H1 (cell line): Measurements from ENCODE around the gene RBM26. TPM values are rescaled to one million over a fixed set of nuclear protein-coding genes. Genes with fewer than 3 reads are reported as not detected.

Experiments used
- CTCF ChIA-PET: fragments of 300-600 bp; sonication (Branson Sonifier 250); formaldehyde crosslinking; loops from one replicate; lab custom pipeline; 2021; ENCODE audit not compliant: partially characterized antibody; lab: Charles Lee
- POLR2A ChIA-PET: fragments of 300-600 bp; sonication (Branson Sonifier 250); formaldehyde crosslinking; loops from one replicate; lab custom pipeline; 2021; ENCODE audit warnings: inconsistent platforms; ENCODE audit not compliant: partially characterized antibody; lab: Charles Lee
- DNase-seq, 2 experiments: peaks; one replicate each; pipeline versions ENCODE4 v3.0.0 to v3.0.0-alpha.2; 2010 to 2022; ENCODE audit warnings: low spot score in 2 of 2, low read depth in 1 of 2, mixed read lengths in 1 of 2
- FAIRE-seq: peaks from 2 replicates; lab custom pipeline; 2011; peaks lifted over from hg19 to GRCh38; lab: Jason Lieb, UNC
- H2AFZ ChIP-seq: 2 replicates; pipeline ENCODE4 v1.8.1; 2012; ENCODE audit warnings: low read length, inconsistent platforms
- H2AK5ac ChIP-seq: 2 replicates; pipeline ENCODE4 v1.6.1; 2013; ENCODE audit warnings: low read depth, low read length
- H2BK120ac ChIP-seq: replicated peaks from 2 replicates; pipeline ENCODE3; 2013; ENCODE audit warnings: low read depth, low read length, inconsistent platforms
- H2BK12ac ChIP-seq: 2 replicates; pipeline ENCODE4 v1.6.1; 2013; ENCODE audit warnings: low read depth, low read length
- H2BK15ac ChIP-seq: 2 replicates; pipeline ENCODE4 v1.6.1; 2013; ENCODE audit warnings: low read length
- H2BK20ac ChIP-seq: 2 replicates; pipeline ENCODE4 v1.6.1; 2013; ENCODE audit warnings: low read length
- H2BK5ac ChIP-seq: 2 replicates; pipeline ENCODE4 v1.6.1; 2013; ENCODE audit warnings: low read depth, low read length
- H3K14ac ChIP-seq: 2 replicates; pipeline ENCODE4 v1.6.1; 2013; ENCODE audit warnings: inconsistent platforms; ENCODE audit not compliant: insufficient read length
- H3K18ac ChIP-seq: 2 replicates; pipeline ENCODE4 v1.6.1; 2013; ENCODE audit warnings: low read length; ENCODE audit errors: extremely low read depth
- H3K23ac ChIP-seq: 2 replicates; pipeline ENCODE4 v1.6.1; 2013; ENCODE audit warnings: inconsistent platforms; ENCODE audit not compliant: insufficient read length
- H3K23me2 ChIP-seq: 2 replicates; pipeline ENCODE4 v1.6.1; 2013; ENCODE audit warnings: low read depth, low read length
- H3K27ac ChIP-seq: 2 replicates; pipeline ENCODE4 v1.6.1; 2011; ENCODE audit warnings: low read depth, low read length, inconsistent platforms
- H3K27me3 ChIP-seq, 4 experiments: replicated peaks in 1 of 4; 1 replicate in 1 of 4; 2 replicates in 3 of 4; pipeline versions ENCODE4 v1.6.1 to v1.8.1; 2011 to 2013; ENCODE audit warnings: low read length in 3 of 4, mild to moderate bottlenecking in 3 of 4, inconsistent platforms in 2 of 4, mixed read lengths in 2 of 4, moderate library complexity in 1 of 4; ENCODE audit not compliant: control insufficient read depth in 3 of 4, insufficient read depth in 3 of 4; ENCODE audit errors: extremely low read depth in 1 of 4
- H3K36me3 ChIP-seq, 4 experiments: 2 replicates each; pipeline versions ENCODE4 v1.6.1 to v1.8.1; 2011 to 2013; ENCODE audit warnings: mild to moderate bottlenecking in 4 of 4, low read length in 3 of 4, moderate library complexity in 2 of 4, control low read depth in 1 of 4, inconsistent platforms in 1 of 4; ENCODE audit not compliant: insufficient read depth in 4 of 4, control insufficient read depth in 2 of 4
- H3K4ac ChIP-seq: replicated peaks from 2 replicates; pipeline ENCODE3; 2013; ENCODE audit warnings: low read length, low read depth, mixed read lengths, inconsistent platforms; ENCODE audit not compliant: insufficient read length
- H3K4me1 ChIP-seq, 4 experiments: replicated peaks in 1 of 4; 1 replicate in 1 of 4; 2 replicates in 3 of 4; pipeline versions ENCODE4 v1.6.1 to v1.8.1; 2011 to 2013; ENCODE audit warnings: low read length in 3 of 4, inconsistent platforms in 2 of 4, mixed read lengths in 1 of 4; ENCODE audit not compliant: insufficient read depth in 4 of 4, control insufficient read depth in 3 of 4
- H3K4me2 ChIP-seq, 2 experiments: 2 replicates each; pipeline versions ENCODE4 v1.6.1 to v1.8.1; 2011 to 2013; ENCODE audit warnings: low read depth in 2 of 2, low read length in 2 of 2, control low read depth in 1 of 2, inconsistent platforms in 1 of 2, mild to moderate bottlenecking in 1 of 2; ENCODE audit not compliant: insufficient read depth in 1 of 2
- H3K4me3 ChIP-seq, 4 experiments: fragments of 200-600, 300-600 bp in 1 of 4; sonication (generic), shearing (Covaris generic), sonication (Bioruptor Twin) in 1 of 4; 2 replicates each; pipeline versions ENCODE4 v1.5.1 to v1.8.1; 2011 to 2016; ENCODE audit warnings: low read length in 4 of 4, low read depth in 3 of 4, control low read depth in 2 of 4, inconsistent platforms in 2 of 4, mild to moderate bottlenecking in 2 of 4, mixed read lengths in 1 of 4, moderate library complexity in 1 of 4; ENCODE audit not compliant: insufficient read depth in 2 of 4; ENCODE audit errors: extremely low read depth in 1 of 4
- H3K56ac ChIP-seq: replicated peaks from 2 replicates; pipeline ENCODE3; 2013; ENCODE audit warnings: low read depth, mild to moderate bottlenecking, mixed read lengths, low read length, inconsistent platforms; ENCODE audit not compliant: insufficient read length
- H3K79me1 ChIP-seq: 2 replicates; pipeline ENCODE4 v1.6.1; 2013; ENCODE audit warnings: low read depth, low read length, control low read depth
- H3K79me2 ChIP-seq, 2 experiments: 2 replicates each; pipeline versions ENCODE4 v1.6.1 to v1.8.1; 2012 to 2013; ENCODE audit warnings: low read length in 2 of 2, mild to moderate bottlenecking in 2 of 2, inconsistent platforms in 1 of 2; ENCODE audit not compliant: insufficient read depth in 2 of 2, control insufficient read depth in 1 of 2
- H3K9ac ChIP-seq, 4 experiments: replicated peaks in 1 of 4; 1 replicate in 1 of 4; 2 replicates in 3 of 4; pipeline versions ENCODE4 v1.6.1 to v1.8.1; 2011 to 2013; ENCODE audit warnings: low read depth in 3 of 4, low read length in 3 of 4, control low read depth in 2 of 4, mild to moderate bottlenecking in 2 of 4, moderate library complexity in 2 of 4, inconsistent platforms in 1 of 4; ENCODE audit errors: extremely low read depth in 1 of 4
- H3K9me3 ChIP-seq, 2 experiments: 2 replicates each; pipeline versions ENCODE4 v1.6.1 to v1.8.1; 2012 to 2013; ENCODE audit warnings: mild to moderate bottlenecking in 2 of 2, moderate library complexity in 2 of 2, control low read depth in 1 of 2, inconsistent platforms in 1 of 2, low read depth in 1 of 2, low read length in 1 of 2, mixed read lengths in 1 of 2; ENCODE audit not compliant: insufficient read depth in 2 of 2
- H4K20me1 ChIP-seq, 2 experiments: replicated peaks in 1 of 2; 2 replicates each; pipeline versions ENCODE3 to v1.8.1; 2011 to 2013; ENCODE audit warnings: inconsistent platforms in 2 of 2, low read length in 2 of 2, mild to moderate bottlenecking in 1 of 2; ENCODE audit not compliant: insufficient read depth in 2 of 2, control insufficient read depth in 1 of 2
- H4K5ac ChIP-seq: 2 replicates; pipeline ENCODE4 v1.6.1; 2013; ENCODE audit warnings: low read length, low read depth, mixed read lengths, inconsistent platforms; ENCODE audit not compliant: insufficient read length
- H4K8ac ChIP-seq: 2 replicates; pipeline ENCODE4 v1.8.0; 2013; ENCODE audit warnings: mild to moderate bottlenecking, moderate library complexity, low read length, inconsistent platforms; ENCODE audit not compliant: insufficient read depth; ENCODE audit errors: extremely low read depth
- H4K91ac ChIP-seq: replicated peaks from 2 replicates; pipeline ENCODE3; 2013; ENCODE audit warnings: low read length, mixed read lengths, inconsistent platforms; ENCODE audit not compliant: insufficient read length
- CEBPB ChIP-seq: IDR thresholded peaks from 2 replicates; pipeline ENCODE4 v1.6.1; 2012; ENCODE audit warnings: low read depth, low read length
- CHD2 ChIP-seq: IDR thresholded peaks from 2 replicates; pipeline ENCODE4 v1.6.1; 2012; ENCODE audit warnings: low read length, improper control_type of control experiment
- FOSL1 ChIP-seq: IDR thresholded peaks from 2 replicates; pipeline ENCODE4 v1.6.1; 2011; ENCODE audit warnings: mild to moderate bottlenecking, low read depth, low read length, moderate library complexity; ENCODE audit not compliant: insufficient read depth
- HDAC2 ChIP-seq, 2 experiments: fragments of 300-600 bp in 1 of 2; sonication (generic) in 1 of 2; IDR thresholded peaks; 2 replicates each; pipeline ENCODE4 v1.6.1; 2011 to 2012; ENCODE audit warnings: low read depth in 2 of 2, low read length in 2 of 2, mild to moderate bottlenecking in 2 of 2, moderate library complexity in 2 of 2, borderline replicate concordance in 1 of 2, inconsistent platforms in 1 of 2
- KDM1A ChIP-seq: fragments of 200-600, 300-600 bp; sonication (generic); IDR thresholded peaks from 2 replicates; pipeline ENCODE4 v1.7.1; 2016; ENCODE audit warnings: mild to moderate bottlenecking, low read length, borderline replicate concordance
- NANOG ChIP-seq: IDR thresholded peaks from 2 replicates; pipeline ENCODE4 v1.6.1; 2011; ENCODE audit warnings: low read length, low read depth, mild to moderate bottlenecking, inconsistent platforms; ENCODE audit not compliant: insufficient read depth, poor library complexity, severe bottlenecking
- SP4 ChIP-seq: IDR thresholded peaks from 2 replicates; pipeline ENCODE4 v1.6.1; 2012; ENCODE audit warnings: low read length, inconsistent platforms
- TEAD4 ChIP-seq: IDR thresholded peaks from 2 replicates; pipeline ENCODE4 v1.6.1; 2012; ENCODE audit warnings: low read depth, low read length, inconsistent platforms, mixed read lengths
- YY1 ChIP-seq: IDR thresholded peaks from 2 replicates; pipeline ENCODE4 v1.6.1; 2011; ENCODE audit warnings: low read depth, mild to moderate bottlenecking, low read length
- ZNF274 ChIP-seq: IDR thresholded peaks from 2 replicates; pipeline ENCODE4 v1.7.0; 2012; ENCODE audit warnings: low read length, borderline replicate concordance; ENCODE audit errors: extremely low read depth
- WGBS, 2 experiments: shearing (Covaris generic) in 1 of 2; methylation state at CpG; one replicate each; pipeline versions ENCODE4 v1.1.6 to v1.1.7; 2013 to 2015; ENCODE audit warnings: low lambda C conversion rate in 2 of 2, mixed read lengths in 2 of 2, inconsistent platforms in 1 of 2, low coverage in 1 of 2, missing lambda C conversion rate in 1 of 2; ENCODE audit not compliant: insufficient replicate concordance in 2 of 2, insufficient coverage in 1 of 2, insufficient read length in 1 of 2; ENCODE audit errors: extremely low coverage in 1 of 2, missing lambda C conversion rate in 1 of 2; 5-methylcytosine and 5-hydroxymethylcytosine counted together
- polyA plus RNA-seq, 7 experiments: library from polyadenylated mRNA; depleted of rRNA in 3 of 7; stranded (reverse) in 5 of 7; unstranded in 2 of 7; fragments of >200 nt in 5 of 7; fragments of 200-250 nt in 2 of 7; gene quantifications; 1 replicate in 5 of 7; 2 replicates in 1 of 7; 4 replicates in 1 of 7; pipeline versions ENCODE4 v1.2.1 to v1.2.3, GENCODE V29; 2011 to 2013; ENCODE audit warnings: missing spikeins in 2 of 7, mixed read lengths in 2 of 7
- total RNA-seq: library from RNA; stranded (reverse); fragmentation: NEBNext Ultra II Directional; extraction: Animal tissue kit (Norgen Biotek cat#: 25700); gene quantifications from 2 replicates; pipeline ENCODE4 v1.2.1, GENCODE V29; 2021
- TF ChIP-seq, protein P1 (sequence below): IDR thresholded peaks from 2 replicates; pipeline ENCODE4 v1.6.1; 2012; ENCODE audit warnings: low read length, inconsistent platforms
- TF ChIP-seq, protein P2 (sequence below): IDR thresholded peaks from 2 replicates; pipeline ENCODE4 v1.6.1; 2012; ENCODE audit warnings: inconsistent platforms

The RBM26 gene
- total and polyA plus RNA-seq, 2 of the 8 experiments (the other 6 are each of a cell fraction or from before 2014, with no cell fraction given), result 20.3 to 65.5 TPM

DNA sequence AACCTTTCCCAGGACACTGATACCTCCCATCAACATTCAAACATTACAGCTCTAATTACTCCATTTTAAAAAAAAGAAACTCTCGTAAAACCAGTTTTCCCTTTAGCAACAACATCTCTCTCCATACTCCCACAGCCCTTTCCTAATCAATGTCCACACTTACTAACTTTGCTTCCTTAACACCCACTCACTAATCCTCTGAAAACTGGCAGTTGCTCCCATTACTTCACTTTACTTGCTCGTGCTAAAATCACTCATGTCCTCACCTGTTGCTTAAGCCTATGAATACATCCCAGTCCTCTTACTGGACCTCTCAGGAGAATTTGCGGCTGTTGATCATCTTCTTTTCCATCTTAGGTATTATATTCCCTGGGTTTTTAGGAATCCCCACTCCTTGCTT is 44.8 kb downstream of the RBM26 start:
- H3K79me1 ChIP-seq, result no peaks in the 10 kb centered on the region
- H3K9me3 ChIP-seq, result no peaks in the 10 kb centered on the region
- H3K4ac ChIP-seq, result no peak overlapping the region
- no peak for TF ChIP-seq TEAD4
- TF ChIP-seq HDAC2 (IDR thresholded peaks at IDR 0.05; ENCODE audit: borderline replicate concordance in 1 of 2, low read depth in 2 of 2, low read length in 2 of 2), result no peak
- no peak for TF ChIP-seq FOSL1
- TF ChIP-seq CEBPB, result no peak
- TF ChIP-seq, protein P1, sequence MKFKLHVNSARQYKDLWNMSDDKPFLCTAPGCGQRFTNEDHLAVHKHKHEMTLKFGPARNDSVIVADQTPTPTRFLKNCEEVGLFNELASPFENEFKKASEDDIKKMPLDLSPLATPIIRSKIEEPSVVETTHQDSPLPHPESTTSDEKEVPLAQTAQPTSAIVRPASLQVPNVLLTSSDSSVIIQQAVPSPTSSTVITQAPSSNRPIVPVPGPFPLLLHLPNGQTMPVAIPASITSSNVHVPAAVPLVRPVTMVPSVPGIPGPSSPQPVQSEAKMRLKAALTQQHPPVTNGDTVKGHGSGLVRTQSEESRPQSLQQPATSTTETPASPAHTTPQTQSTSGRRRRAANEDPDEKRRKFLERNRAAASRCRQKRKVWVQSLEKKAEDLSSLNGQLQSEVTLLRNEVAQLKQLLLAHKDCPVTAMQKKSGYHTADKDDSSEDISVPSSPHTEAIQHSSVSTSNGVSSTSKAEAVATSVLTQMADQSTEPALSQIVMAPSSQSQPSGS, result no peak
- TF ChIP-seq, protein P2, sequence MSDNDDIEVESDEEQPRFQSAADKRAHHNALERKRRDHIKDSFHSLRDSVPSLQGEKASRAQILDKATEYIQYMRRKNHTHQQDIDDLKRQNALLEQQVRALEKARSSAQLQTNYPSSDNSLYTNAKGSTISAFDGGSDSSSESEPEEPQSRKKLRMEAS, result no peak
- no peak for TF ChIP-seq NANOG
- no peak for TF ChIP-seq CHD2
- TF ChIP-seq KDM1A, result no peak
- no peak for TF ChIP-seq SP4
- no peak for TF ChIP-seq YY1
- no peak for TF ChIP-seq ZNF274

More for the DNA sequence above, 44.8 kb downstream of the RBM26 start:
- Histone ChIP-seq H2AK5ac (no peak overlapping the region), H3K23ac (no peak overlapping the region), H3K27me3 (no peaks in the 10 kb centered on the region), H2BK20ac (no peak overlapping the region), H3K18ac (no peak overlapping the region), H2AFZ (no peak overlapping the region), H2BK12ac (no peak overlapping the region), H3K27ac (no peak overlapping the region), H3K4me2 (no peak overlapping the region), H3K4me3 (no peak overlapping the region), H4K8ac (no peak overlapping the region), H4K5ac (no peak overlapping the region), H4K20me1 (peaks cover 0 to 1% of the 10 kb centered on the region in 2 experiments), H4K91ac (no peak overlapping the region), H3K79me2 (peaks cover 0 to 5% of the 10 kb centered on the region in 2 experiments; a peak in 1 of 4 replicates), H3K23me2 (no peaks in the 10 kb centered on the region; the same call in 1 of the 2 replicates), H3K36me3 (peaks cover 0 to 83% (median 25%) of the 10 kb centered on the region in 4 experiments; a peak in 6 of 8 replicates), H3K4me1 (no peaks in the 10 kb centered on the region), H3K56ac (no peak overlapping the region), H2BK15ac (no peak overlapping the region), H3K14ac (no peak overlapping the region), H2BK120ac (no peak overlapping the region), H3K9ac (no peak overlapping the region; a peak in 1 of 7 replicates), H2BK5ac (no peak overlapping the region)
- no peak for FAIRE-seq
- DNase-seq, result no peak
- ChIA-PET POLR2A (no interaction called here), CTCF (interaction anchor here (0.7 to 0.8 kb wide), 2 partner anchors 12 to 134 kb away, joined by 4 read pairs; no protein-coding TSS in a partner anchor)
- 88% methylated on average over 3 of the region's 3 CpGs; no CpG with 5 or more reads in 1 of the 2 experiments for WGBS, 2 experiments
